Activated naive CD4-positive, alpha-beta T cell treated with anti-CD3 and anti-CD28 coated beads, Interleukin-2, amount 10 ng/mL, durations not matched to agents 7 days and 5 days (primary cell): Measurements from ENCODE around the gene ANKRD11.
"Not testable (repeated sequence)": the region's sequence is repeated elsewhere in the genome, so short reads cannot be mapped to it uniquely, and the experiment has no call there.

ENCODE experiments used
- CTCF ChIA-PET: fragments of 350-600 bp; sonication (Branson Sonifier 250); formaldehyde crosslinking; loops from one replicate; lab custom pipeline; 2021; ENCODE audit warnings: antibody characterized with exemption; lab: Charles Lee
- DNase-seq: peaks from one replicate; pipeline ENCODE4 v3.0.0-alpha.2; 2020
- H3K27ac Mint-ChIP-seq: one replicate; pipeline ENCODE4 v1.8.0; 2021; ENCODE audit warnings: mild to moderate bottlenecking, moderate library complexity, mixed read lengths
- H3K27me3 Mint-ChIP-seq: one replicate; pipeline ENCODE4 v1.8.0; 2021; ENCODE audit warnings: mild to moderate bottlenecking, mixed read lengths
- H3K36me3 Mint-ChIP-seq: one replicate; pipeline ENCODE4 v1.8.0; 2021; ENCODE audit warnings: mixed read lengths
- H3K4me1 Mint-ChIP-seq: one replicate; pipeline ENCODE4 v1.8.0; 2021; ENCODE audit warnings: mixed read lengths
- H3K4me3 Mint-ChIP-seq: one replicate; pipeline ENCODE4 v1.8.0; 2021; ENCODE audit warnings: mild to moderate bottlenecking, moderate library complexity, mixed read lengths
- H3K9me3 Mint-ChIP-seq: one replicate; pipeline ENCODE4 v1.8.0; 2021; ENCODE audit warnings: mixed read lengths

The ANKRD11 gene

GRCh38 chr16:89386306-89387185 is 103.8 kb downstream of the ANKRD11 start:
- Mint-ChIP-seq H3K9me3 (no peaks in the 10 kb centered on the region), H3K27me3 (no peaks in the 10 kb centered on the region), H3K27ac (peak overlapping the region; percentile 19), H3K4me1 (peaks cover 64% of the 10 kb centered on the region), H3K36me3 (peaks cover 23% of the 10 kb centered on the region), H3K4me3 (no peak overlapping the region)
- CTCF ChIA-PET = interaction anchor here (0.7 kb wide), 1 partner anchor 24 kb away, joined by 4 read pairs; no protein-coding TSS in a partner anchor
- DNase-seq = no peak

DNA sequence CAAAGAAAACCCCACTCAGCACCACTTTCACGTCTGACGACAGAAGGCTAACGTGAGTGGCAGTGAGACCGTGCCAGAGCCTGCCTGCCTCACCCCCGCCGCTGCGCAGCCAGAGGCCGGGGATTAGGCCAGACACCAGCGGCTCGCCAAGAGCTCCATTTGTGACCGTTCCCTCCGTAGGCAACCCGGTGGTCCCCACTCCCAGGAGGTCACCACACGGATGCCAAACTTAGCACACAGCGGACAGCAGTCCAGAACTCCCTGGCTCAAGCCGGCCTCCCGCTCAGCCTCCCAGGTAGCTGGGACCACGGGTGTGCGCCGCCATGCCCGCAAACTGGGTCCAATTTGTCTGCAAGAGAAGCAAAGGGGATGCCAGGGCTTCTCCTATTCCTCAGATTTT is 104.6 kb downstream of the ANKRD11 start:
- H3K27ac Mint-ChIP-seq = peak overlapping the region; percentile 37
- no peaks in the 10 kb centered on the region for H3K27me3 Mint-ChIP-seq
- H3K9me3 Mint-ChIP-seq = no peaks in the 10 kb centered on the region
- no peak overlapping the region for H3K4me3 Mint-ChIP-seq
- DNase-seq = no peak
- CTCF ChIA-PET = interaction anchor here (0.7 kb wide), 1 partner anchor 25 kb away, joined by 4 read pairs; no protein-coding TSS in a partner anchor
- H3K36me3 Mint-ChIP-seq = peaks cover 19% of the 10 kb centered on the region
- peaks cover 70% of the 10 kb centered on the region for H3K4me1 Mint-ChIP-seq

- no peaks in the 10 kb centered on the region for H3K9me3 Mint-ChIP-seq
- no peaks in the 10 kb centered on the region for H3K27me3 Mint-ChIP-seq
- DNase-seq = no peak
- H3K36me3 Mint-ChIP-seq = peaks cover 16% of the 10 kb centered on the region
- H3K27ac Mint-ChIP-seq = peak overlapping the region; percentile 58
- H3K4me1 Mint-ChIP-seq = peaks cover 80% of the 10 kb centered on the region
- H3K4me3 Mint-ChIP-seq = no peak overlapping the region
- CTCF ChIA-PET = interaction anchor here (1.2 kb wide), 1 partner anchor 77 kb away, joined by 3 read pairs; no protein-coding TSS in a partner anchor
These were observed 106.1 kb downstream of the ANKRD11 start for GRCh38 chr16:89384282-89384681.

- H3K27ac Mint-ChIP-seq = peak overlapping the region; percentile 61
- H3K36me3 Mint-ChIP-seq = peaks cover 14% of the 10 kb centered on the region
- H3K4me1 Mint-ChIP-seq = peaks cover 77% of the 10 kb centered on the region
- DNase-seq = peak; percentile 45
- CTCF ChIA-PET = interaction anchor here (0.7 to 1.2 kb wide), 4 partner anchors 11 to 174 kb away, joined by 3 read pairs; no protein-coding TSS in a partner anchor
- no peak overlapping the region for H3K4me3 Mint-ChIP-seq
- H3K27me3 Mint-ChIP-seq = no peaks in the 10 kb centered on the region
- H3K9me3 Mint-ChIP-seq = no peaks in the 10 kb centered on the region
These were observed 107.0 kb downstream of the ANKRD11 start for GRCh38 chr16:89383095-89384003.

DNA sequence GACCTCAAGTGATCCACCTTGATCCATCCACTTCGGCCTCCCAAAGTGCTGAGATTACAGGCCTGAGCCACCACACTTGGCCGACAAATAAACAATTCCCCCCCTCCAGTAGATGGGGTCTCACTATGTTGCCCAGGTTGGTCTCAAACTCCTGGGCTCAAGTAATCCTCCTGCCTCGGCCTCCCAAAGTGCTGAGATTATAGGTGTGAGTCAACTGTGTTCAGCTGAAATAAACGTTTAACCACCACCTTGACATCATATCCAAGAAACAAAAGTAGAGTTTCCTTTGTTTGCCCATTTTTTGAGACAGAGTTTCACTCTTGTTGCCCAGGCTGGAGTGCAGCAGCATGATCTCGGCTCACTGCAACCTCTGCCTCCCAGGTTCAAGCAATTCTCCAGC is 107.8 kb downstream of the ANKRD11 start:
- not testable (repeated sequence) for H3K9me3 Mint-ChIP-seq, H3K27me3 Mint-ChIP-seq, H3K4me3 Mint-ChIP-seq, DNase-seq
- Mint-ChIP-seq H3K36me3 (peaks cover 14% of the 10 kb centered on the region), H3K4me1 (peaks cover 73% of the 10 kb centered on the region), H3K27ac (peak overlapping the region; percentile 61)
- CTCF ChIA-PET = interaction anchor here (0.7 to 1.2 kb wide), 3 partner anchors 10 to 174 kb away, joined by 3 read pairs; no protein-coding TSS in a partner anchor

DNA sequence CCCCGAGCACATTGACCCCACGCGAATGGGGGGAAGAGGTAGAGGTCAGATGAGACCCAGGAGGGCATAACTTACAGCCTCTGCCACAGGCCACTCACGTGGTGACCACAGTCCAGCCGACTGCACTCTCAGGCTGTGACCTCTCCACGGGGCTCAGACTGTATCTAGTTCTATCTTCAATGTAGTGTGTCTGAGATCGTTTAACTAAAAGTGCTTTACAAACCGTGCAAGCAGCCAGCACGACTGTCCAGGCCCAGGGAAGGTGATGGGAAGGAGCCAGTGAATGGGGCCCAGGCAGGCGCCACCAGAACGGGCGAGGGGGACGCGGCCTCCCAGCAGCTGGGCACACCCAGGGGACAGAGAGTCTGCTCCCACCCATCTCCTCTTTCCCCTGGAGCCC is 108.6 kb downstream of the ANKRD11 start:
- CTCF ChIA-PET = interaction anchor here (0.7 kb wide), 1 partner anchor 639 kb away, joined by 3 read pairs; no protein-coding TSS in a partner anchor
- Mint-ChIP-seq H3K9me3 (no peaks in the 10 kb centered on the region), H3K4me3 (no peak overlapping the region), H3K27me3 (no peaks in the 10 kb centered on the region), H3K27ac (no peak overlapping the region), H3K36me3 (peaks cover 14% of the 10 kb centered on the region), H3K4me1 (peaks cover 72% of the 10 kb centered on the region)
- no peak for DNase-seq

DNA sequence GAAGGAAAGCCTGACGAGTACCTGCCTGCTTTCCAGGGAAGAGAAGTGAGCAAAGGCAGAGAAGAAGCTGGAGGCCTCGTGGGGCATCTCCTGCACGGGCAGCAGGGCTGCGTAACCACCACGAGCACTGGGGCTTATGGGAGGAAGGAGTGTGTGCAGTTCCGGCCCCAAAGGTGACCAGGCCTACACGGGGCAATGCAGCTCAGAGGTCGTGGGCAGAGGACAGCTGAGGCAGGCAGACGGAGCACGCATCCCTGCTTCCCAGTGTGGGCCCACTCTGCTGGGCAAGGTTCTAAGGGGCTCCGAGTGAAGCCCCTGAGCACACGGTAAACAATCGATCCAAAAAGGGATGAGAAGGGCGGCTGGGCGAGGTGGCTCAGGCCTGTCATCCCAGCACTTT is 109.7 kb downstream of the ANKRD11 start:
- peaks cover 66% of the 10 kb centered on the region for H3K4me1 Mint-ChIP-seq
- H3K9me3 Mint-ChIP-seq = peaks cover 2% of the 10 kb centered on the region

DNA sequence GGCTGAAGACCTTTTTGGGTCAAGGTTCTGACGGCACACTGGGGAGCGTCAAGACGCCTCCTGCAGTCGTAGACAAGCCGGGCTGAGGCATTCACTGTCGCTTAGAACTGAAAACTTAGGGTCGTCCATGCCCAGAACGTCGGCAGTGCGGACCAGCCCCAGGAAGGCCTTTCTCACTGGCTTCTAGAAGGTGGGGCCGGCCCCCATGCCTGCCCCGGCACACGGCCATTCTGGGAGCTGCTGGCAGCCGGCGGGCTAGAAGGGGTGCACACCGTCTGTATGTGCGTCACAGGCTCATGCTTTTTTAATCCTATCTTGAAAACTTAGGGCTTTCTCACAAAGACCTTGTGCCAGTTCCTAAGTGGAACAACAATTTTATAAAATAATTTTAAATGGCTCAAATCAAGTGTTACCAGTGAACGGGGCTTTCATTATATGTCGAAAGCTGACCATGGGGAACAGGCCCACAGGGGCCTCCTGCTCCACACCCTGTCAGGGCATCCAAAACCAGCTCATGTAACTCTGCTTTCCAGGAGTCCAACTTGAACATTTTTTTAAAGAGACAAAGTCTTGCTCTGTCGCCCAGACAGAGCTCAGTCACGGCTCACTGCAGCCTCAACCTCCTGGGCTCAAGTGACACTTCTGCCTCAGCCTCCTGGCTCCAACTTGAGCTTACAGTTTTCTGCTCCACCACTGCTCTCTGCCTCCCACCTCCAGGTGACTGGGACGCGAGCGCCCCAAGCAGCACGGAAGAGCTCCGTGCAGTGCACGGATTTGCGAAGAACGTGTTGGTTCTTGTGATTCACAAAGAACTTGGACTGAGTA is 111.2 kb downstream of the ANKRD11 start:
- peaks cover 14% of the 10 kb centered on the region for H3K36me3 Mint-ChIP-seq
- peaks cover 2% of the 10 kb centered on the region for H3K9me3 Mint-ChIP-seq
- H3K4me3 Mint-ChIP-seq = no peak overlapping the region
- peaks cover 55% of the 10 kb centered on the region for H3K4me1 Mint-ChIP-seq
- CTCF ChIA-PET = interaction anchor here (1.5 kb wide), 1 partner anchor 20 kb away, joined by 4 read pairs; no protein-coding TSS in a partner anchor
- no peak for DNase-seq
- no peak overlapping the region for H3K27ac Mint-ChIP-seq
- no peaks in the 10 kb centered on the region for H3K27me3 Mint-ChIP-seq

More for the DNA sequence above, 109.7 kb downstream of the ANKRD11 start:
- Mint-ChIP-seq H3K4me3 (no peak overlapping the region), H3K36me3 (peaks cover 14% of the 10 kb centered on the region), H3K27me3 (no peaks in the 10 kb centered on the region), H3K27ac (no peak overlapping the region)
- CTCF ChIA-PET = no interaction called here
- no peak for DNase-seq

DNA sequence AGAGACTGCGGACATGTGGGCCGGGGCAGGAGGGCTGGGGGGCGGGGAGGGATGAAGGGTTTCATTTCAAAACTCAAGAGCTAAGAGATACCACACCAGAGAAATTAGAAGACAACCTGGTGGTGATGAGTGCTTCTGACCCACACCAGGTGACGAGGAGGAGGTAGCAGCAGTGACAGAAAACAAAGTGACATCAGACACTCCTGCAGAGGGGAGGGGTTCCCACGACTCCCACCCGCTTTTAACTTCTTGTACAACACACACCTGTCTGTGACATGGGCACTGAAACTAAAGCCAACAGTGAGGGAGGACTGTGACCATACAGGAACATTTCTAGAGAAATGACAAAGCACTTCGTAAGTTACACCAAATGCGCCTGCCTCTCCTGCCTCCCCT is 112.9 kb downstream of the ANKRD11 start:
- H3K36me3 Mint-ChIP-seq = peaks cover 19% of the 10 kb centered on the region
- no peaks in the 10 kb centered on the region for H3K27me3 Mint-ChIP-seq
- CTCF ChIA-PET = no interaction called here
- no peak for DNase-seq
- peaks cover 2% of the 10 kb centered on the region for H3K9me3 Mint-ChIP-seq
- no peak overlapping the region for H3K4me3 Mint-ChIP-seq
- peaks cover 42% of the 10 kb centered on the region for H3K4me1 Mint-ChIP-seq
- H3K27ac Mint-ChIP-seq = no peak overlapping the region

DNA sequence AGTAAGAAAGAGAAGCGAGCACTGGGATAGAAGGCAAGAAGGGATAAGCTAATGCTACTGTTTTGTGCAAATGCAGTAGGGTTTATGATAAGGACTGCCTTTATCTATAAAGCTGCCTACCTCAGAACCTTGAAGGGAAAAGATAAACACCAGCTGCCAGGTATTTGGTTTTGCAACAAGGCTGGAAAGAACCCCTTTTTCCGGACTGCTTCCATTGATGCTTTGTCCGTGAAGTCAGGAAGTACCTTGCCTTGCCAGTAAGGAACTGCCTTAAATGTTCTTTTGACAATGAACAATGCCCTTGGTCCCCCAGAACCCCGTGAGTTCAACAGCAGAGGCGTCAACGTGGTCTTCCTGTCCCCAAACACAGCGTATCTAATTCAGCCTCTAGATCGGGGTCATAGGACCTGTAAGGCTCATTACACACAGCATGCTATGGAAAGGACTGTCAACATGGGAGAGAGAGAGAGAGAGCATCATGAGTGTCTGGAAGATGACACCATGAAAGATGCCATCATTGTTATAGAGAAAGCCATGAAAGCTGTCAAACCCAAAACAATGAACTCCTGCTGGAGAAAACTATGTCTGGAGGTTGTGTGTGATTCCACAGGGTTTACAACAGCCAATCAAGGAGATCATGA is 113.4 kb downstream of the ANKRD11 start:
- DNase-seq = no peak
- no peaks in the 10 kb centered on the region for H3K27me3 Mint-ChIP-seq
- no peak overlapping the region for H3K27ac Mint-ChIP-seq
- H3K9me3 Mint-ChIP-seq = peaks cover 2% of the 10 kb centered on the region
- CTCF ChIA-PET = interaction anchor here (1.3 kb wide), 1 partner anchor 9 kb away, joined by 4 read pairs; no protein-coding TSS in a partner anchor
- peaks cover 20% of the 10 kb centered on the region for H3K36me3 Mint-ChIP-seq
- H3K4me3 Mint-ChIP-seq = no peak overlapping the region
- H3K4me1 Mint-ChIP-seq = peaks cover 40% of the 10 kb centered on the region

GRCh38 chr16:89375686-89376085 is 114.7 kb downstream of the ANKRD11 start:
- Mint-ChIP-seq H3K9me3 (peaks cover 2% of the 10 kb centered on the region), H3K27ac (no peak overlapping the region), H3K27me3 (no peaks in the 10 kb centered on the region), H3K4me3 (no peak overlapping the region), H3K36me3 (peaks cover 27% of the 10 kb centered on the region), H3K4me1 (peaks cover 36% of the 10 kb centered on the region)
- CTCF ChIA-PET = interaction anchor here (1.3 kb wide), 1 partner anchor 8 kb away, joined by 4 read pairs; no protein-coding TSS in a partner anchor
- no peak for DNase-seq

- DNase-seq = no peak
- H3K27me3 Mint-ChIP-seq = no peaks in the 10 kb centered on the region
- peaks cover 35% of the 10 kb centered on the region for H3K4me1 Mint-ChIP-seq
- CTCF ChIA-PET = no interaction called here
- H3K4me3 Mint-ChIP-seq = no peak overlapping the region
- H3K27ac Mint-ChIP-seq = peak overlapping the region; percentile 28
- peaks cover 25% of the 10 kb centered on the region for H3K36me3 Mint-ChIP-seq
- H3K9me3 Mint-ChIP-seq = peaks cover 2% of the 10 kb centered on the region
These were observed 115.3 kb downstream of the ANKRD11 start for GRCh38 chr16:89375021-89375420.
